Lung (tissue), 12 donors: ENCODE measurements around the gene PARVA. TPM values are rescaled to one million over a fixed set of nuclear protein-coding genes. Genes with fewer than 3 reads are reported as not detected.

Source experiments
- ATAC-seq: fragments of 200-7000 bp; cut with Tn5 transposase; one replicate; pipeline ENCODE4 v1.9.1; 2020; ENCODE audit warnings: moderate number of reproducible peaks; ENCODE audit not compliant: insufficient read depth, low FRiP score
- DNase-seq, 3 donors: peaks; one replicate each; pipeline ENCODE4 v3.0.0-alpha.2; 2013 to 2017
- H3K27ac ChIP-seq, 2 donors: one replicate each; pipeline ENCODE4 v1.5.1; 2013; ENCODE audit warnings: mild to moderate bottlenecking in 2 of 2, moderate library complexity in 2 of 2, control low read depth in 1 of 2, inconsistent platforms in 1 of 2, low read depth in 1 of 2, low read length in 1 of 2
- H3K27me3 ChIP-seq, 3 donors: one replicate each; pipeline ENCODE4 v1.5.1; 2013; ENCODE audit warnings: low read length in 2 of 3; ENCODE audit not compliant: control insufficient read depth in 3 of 3, insufficient read depth in 3 of 3
- H3K36me3 ChIP-seq, 4 donors: one replicate each; pipeline ENCODE4 v1.5.1; 2013; ENCODE audit warnings: low read length in 4 of 4, mild to moderate bottlenecking in 1 of 4, moderate library complexity in 1 of 4; ENCODE audit not compliant: control insufficient read depth in 4 of 4, insufficient read depth in 4 of 4
- H3K4me1 ChIP-seq, 5 donors: one replicate each; pipeline ENCODE4 v1.5.1; 2013; ENCODE audit warnings: low read length in 5 of 5, mild to moderate bottlenecking in 2 of 5, moderate library complexity in 1 of 5; ENCODE audit not compliant: control insufficient read depth in 5 of 5, insufficient read depth in 5 of 5
- H3K4me3 ChIP-seq: one replicate; pipeline ENCODE4 v1.5.1; 2013; ENCODE audit warnings: mild to moderate bottlenecking, control low read depth, moderate library complexity
- H3K9ac ChIP-seq, 2 donors: one replicate each; pipeline ENCODE4 v1.5.1; 2013; ENCODE audit warnings: low read length in 2 of 2, control low read depth in 1 of 2; ENCODE audit not compliant: insufficient read depth in 1 of 2
- H3K9me3 ChIP-seq, 4 donors: one replicate each; pipeline ENCODE4 v1.5.1; 2013; ENCODE audit warnings: low read length in 3 of 4, mild to moderate bottlenecking in 1 of 4, moderate library complexity in 1 of 4; ENCODE audit not compliant: control insufficient read depth in 4 of 4, insufficient read depth in 3 of 4
- CTCF ChIP-seq: IDR thresholded peaks from 2 replicates; pipeline ENCODE4 v1.5.1; 2012; ENCODE audit warnings: mild to moderate bottlenecking; ENCODE audit errors: control extremely low read depth, extremely low read depth
- WGBS, 2 donors: extraction: QIAGEN DNeasy Blood & Tissue Kit; methylation state at CpG; one replicate each; pipeline ENCODE4 v1.1.7; 2013; 5-methylcytosine and 5-hydroxymethylcytosine counted together
- polyA plus RNA-seq, 2 donors: library from polyadenylated mRNA; stranded (reverse); fragments of 200-250 nt; gene quantifications; one replicate each; pipeline ENCODE4 v1.2.1, GENCODE V29; 2013
- total RNA-seq, 2 donors: library from RNA; depleted of rRNA in 1 of 2; stranded (reverse); fragments of >200 nt in 1 of 2; gene quantifications; one replicate each; pipeline ENCODE4 v1.2.1, GENCODE V29; 2014 to 2021
- donor health status: control.
- donor health status: control.
- donor health status: Bipolar disorder and iron deficiency.
- donor health status: healthy.
- donor health status: DM: yes; HTN: yes; CAD: no.

PARVA gene
- total and polyA plus RNA-seq, 4 donors = 19.9 to 71.6 (median 36.2) TPM

- Histone ChIP-seq H3K9ac (no peak overlapping the region), H3K27ac (no peak overlapping the region), H3K4me1 (peaks cover 0 to 9% (median 0%) of the 10 kb centered on the region in 5 donors), H3K36me3 (peaks cover 0 to 2% (median 0%) of the 10 kb centered on the region in 4 donors), H3K27me3 (no peaks in the 10 kb centered on the region), H3K9me3 (no peaks in the 10 kb centered on the region), H3K4me3 (no peak overlapping the region)
- no peak for TF ChIP-seq CTCF
- WGBS, 2 donors = 72 to 75% methylated on average over 7 of the region's 7 CpGs
- DNase-seq = peak in 1 of 3 donors; percentile 6
- ATAC-seq = no peak
Observed at GRCh38 chr11:12330485-12331231, 46.7 kb upstream of the PARVA start.

- peak; percentile 79 for TF ChIP-seq CTCF
- H3K27me3 ChIP-seq = no peaks in the 10 kb centered on the region
- H3K4me1 ChIP-seq = peaks cover 0 to 9% (median 0%) of the 10 kb centered on the region in 5 donors
- ATAC-seq = peak; percentile 83
- no peak overlapping the region for H3K27ac ChIP-seq
- peak; percentile 90 to 93 (median 93) for DNase-seq
- no peak overlapping the region for H3K4me3 ChIP-seq
- H3K9me3 ChIP-seq = no peaks in the 10 kb centered on the region
- H3K9ac ChIP-seq = no peak overlapping the region
- 14 to 18% methylated on average over 7 of the region's 7 CpGs for WGBS, 2 donors
- peaks cover 0 to 2% (median 0%) of the 10 kb centered on the region in 4 donors for H3K36me3 ChIP-seq
Observed at GRCh38 chr11:12331239-12331874, 46.0 kb upstream of the PARVA start.

GRCh38 chr11:12343526-12343925, 33.8 kb upstream of the PARVA start:
- TF ChIP-seq CTCF = no peak

More at GRCh38 chr11:12343526-12343925, 33.8 kb upstream of the PARVA start:
- Histone ChIP-seq H3K27ac (no peak overlapping the region), H3K9me3 (no peaks in the 10 kb centered on the region), H3K9ac (no peak overlapping the region), H3K27me3 (no peaks in the 10 kb centered on the region), H3K36me3 (no peaks in the 10 kb centered on the region), H3K4me3 (no peak overlapping the region), H3K4me1 (peaks cover 0 to 7% (median 0%) of the 10 kb centered on the region in 5 donors)
- ATAC-seq (no peak), DNase-seq (no peak)
- WGBS, 2 donors = 80 to 82% methylated on average over 6 of the region's 6 CpGs
